ENCODE measurements around the gene NTM.

Gene NTM

DNA sequence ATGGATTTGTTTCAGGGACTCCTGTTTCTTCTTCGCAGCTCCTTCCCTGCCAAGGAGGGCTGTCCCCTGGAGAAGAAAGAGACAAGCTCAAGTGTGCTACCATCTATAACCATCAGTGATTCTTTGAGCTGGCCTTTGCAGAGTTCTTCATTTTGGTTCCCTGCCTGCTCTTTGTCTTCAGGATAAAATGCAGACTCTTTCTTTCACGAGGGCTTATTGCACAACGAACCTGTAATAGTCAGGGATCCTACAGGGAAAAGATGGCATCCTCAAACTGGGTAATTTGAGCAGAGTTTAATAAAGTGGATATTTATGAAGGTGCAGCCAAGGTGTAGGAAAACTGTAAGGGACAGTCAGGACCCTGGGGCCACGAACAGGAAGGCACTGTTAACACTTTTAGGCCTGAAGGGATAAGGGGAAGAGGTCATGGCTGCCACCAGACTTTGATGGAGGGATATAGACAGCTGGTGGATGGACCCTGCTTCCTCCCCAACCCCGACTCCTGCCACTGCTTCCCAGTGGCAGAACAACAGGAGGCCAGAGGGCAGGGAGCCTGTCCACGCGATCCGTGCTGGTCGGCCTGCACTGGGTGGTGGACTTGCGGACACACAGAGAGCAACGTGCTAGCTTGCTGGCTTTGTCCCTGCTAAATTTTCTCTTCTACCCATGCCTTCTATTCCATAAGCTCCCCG is 767.0 kb downstream of the NTM start:
- Histone ChIP-seq H3K27ac (ENCODE audit: low read depth, low read length) (no peak overlapping the region), H3K4me3 (ENCODE audit: low read length) (no peak overlapping the region), H3K9me3 (ENCODE audit: control insufficient read depth, insufficient read depth, low read length) (no peaks in the 10 kb centered on the region; the same call in 1 of the 2 replicates), H3K79me2 (ENCODE audit: control insufficient read depth, low read length) (no peaks in the 10 kb centered on the region), H3K9me2 (replicated peaks; ENCODE audit: control insufficient read depth, low read length) (no peaks in the 10 kb centered on the region), H3K4me1 (ENCODE audit: control insufficient read depth, low read length) (no peaks in the 10 kb centered on the region), H3K36me3 (ENCODE audit: control insufficient read depth, low read length) (no peaks in the 10 kb centered on the region), H4K20me1 (ENCODE audit: control insufficient read depth, insufficient read depth, low read depth, low read length) (no peaks in the 10 kb centered on the region), H3K4me2 (ENCODE audit: low read length) (no peak overlapping the region), H3K27me3 (ENCODE audit: control insufficient read depth, low read length) (no peaks in the 10 kb centered on the region), H3F3A (ENCODE audit: control insufficient read depth, insufficient read depth) (no peaks in the 10 kb centered on the region)
- TF ChIP-seq, protein P1, sequence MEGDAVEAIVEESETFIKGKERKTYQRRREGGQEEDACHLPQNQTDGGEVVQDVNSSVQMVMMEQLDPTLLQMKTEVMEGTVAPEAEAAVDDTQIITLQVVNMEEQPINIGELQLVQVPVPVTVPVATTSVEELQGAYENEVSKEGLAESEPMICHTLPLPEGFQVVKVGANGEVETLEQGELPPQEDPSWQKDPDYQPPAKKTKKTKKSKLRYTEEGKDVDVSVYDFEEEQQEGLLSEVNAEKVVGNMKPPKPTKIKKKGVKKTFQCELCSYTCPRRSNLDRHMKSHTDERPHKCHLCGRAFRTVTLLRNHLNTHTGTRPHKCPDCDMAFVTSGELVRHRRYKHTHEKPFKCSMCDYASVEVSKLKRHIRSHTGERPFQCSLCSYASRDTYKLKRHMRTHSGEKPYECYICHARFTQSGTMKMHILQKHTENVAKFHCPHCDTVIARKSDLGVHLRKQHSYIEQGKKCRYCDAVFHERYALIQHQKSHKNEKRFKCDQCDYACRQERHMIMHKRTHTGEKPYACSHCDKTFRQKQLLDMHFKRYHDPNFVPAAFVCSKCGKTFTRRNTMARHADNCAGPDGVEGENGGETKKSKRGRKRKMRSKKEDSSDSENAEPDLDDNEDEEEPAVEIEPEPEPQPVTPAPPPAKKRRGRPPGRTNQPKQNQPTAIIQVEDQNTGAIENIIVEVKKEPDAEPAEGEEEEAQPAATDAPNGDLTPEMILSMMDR (IDR thresholded peaks at IDR 0.05; ENCODE audit: low read depth, low read length, poor library complexity, severe bottlenecking): no peak
- TF ChIP-seq EZH2phosphoT487 (IDR thresholded peaks at IDR 0.05; ENCODE audit: borderline replicate concordance, low read length): no peak

DNA sequence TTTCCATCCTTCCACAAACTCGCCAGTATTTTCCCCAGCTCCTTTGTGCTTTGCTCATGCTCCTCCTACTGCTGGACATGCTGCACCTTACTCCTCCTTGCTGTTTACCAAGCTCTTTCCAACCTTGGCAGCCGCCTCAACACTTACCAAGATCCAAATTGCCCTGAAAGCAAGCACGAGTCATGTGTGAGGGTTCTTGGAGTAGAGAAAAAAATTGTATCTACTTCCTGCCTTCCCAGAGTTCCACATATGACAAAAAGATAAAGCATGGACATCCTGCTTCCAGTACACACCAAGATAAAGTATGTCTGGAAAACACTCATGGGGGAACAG is 767.5 kb downstream of the NTM start:
- Histone ChIP-seq H3K4me3 (ENCODE audit: low read length) (no peak overlapping the region), H4K20me1 (ENCODE audit: control insufficient read depth, insufficient read depth, low read depth, low read length) (no peaks in the 10 kb centered on the region), H3K36me3 (ENCODE audit: control insufficient read depth, low read length) (no peaks in the 10 kb centered on the region), H3K9me2 (replicated peaks; ENCODE audit: control insufficient read depth, low read length) (no peaks in the 10 kb centered on the region), H3F3A (ENCODE audit: control insufficient read depth, insufficient read depth) (no peaks in the 10 kb centered on the region), H3K27me3 (ENCODE audit: control insufficient read depth, low read length) (no peaks in the 10 kb centered on the region), H3K27ac (ENCODE audit: low read depth, low read length) (no peak overlapping the region), H3K79me2 (ENCODE audit: control insufficient read depth, low read length) (no peaks in the 10 kb centered on the region), H3K9me3 (ENCODE audit: control insufficient read depth, insufficient read depth, low read length) (no peaks in the 10 kb centered on the region; the same call in 1 of the 2 replicates), H3K4me1 (ENCODE audit: control insufficient read depth, low read length) (no peaks in the 10 kb centered on the region), H3K4me2 (ENCODE audit: low read length) (no peak overlapping the region)
- TF ChIP-seq EZH2phosphoT487 (IDR thresholded peaks at IDR 0.05; ENCODE audit: borderline replicate concordance, low read length): no peak
- TF ChIP-seq, protein P1 (IDR thresholded peaks at IDR 0.05; ENCODE audit: low read depth, low read length, poor library complexity, severe bottlenecking): no peak

DNA sequence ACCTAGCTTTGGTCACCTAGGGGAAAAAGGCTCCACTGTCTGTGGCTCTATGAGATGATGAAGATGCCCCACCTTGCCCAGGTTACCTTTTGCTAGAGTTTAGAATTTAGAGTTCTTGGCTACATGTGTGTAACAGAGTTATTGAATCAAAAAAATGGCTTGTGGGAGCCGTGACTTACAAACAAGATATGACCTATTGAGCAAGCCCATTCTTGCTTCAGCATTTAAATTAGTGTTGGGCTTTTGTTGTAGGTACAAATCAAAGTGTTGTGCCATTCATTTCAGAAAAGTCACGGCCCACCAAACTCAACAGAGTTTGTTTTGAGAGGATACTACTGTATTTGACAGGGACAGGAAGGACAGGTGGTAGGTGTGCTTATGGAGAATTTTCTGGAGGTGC is 768.8 kb downstream of the NTM start:
- H3K79me2 ChIP-seq (ENCODE audit: control insufficient read depth, low read length): no peaks in the 10 kb centered on the region
- no peaks in the 10 kb centered on the region for H3F3A ChIP-seq (ENCODE audit: control insufficient read depth, insufficient read depth)
- no peak overlapping the region for H3K27ac ChIP-seq (ENCODE audit: low read depth, low read length)
- no peaks in the 10 kb centered on the region for H4K20me1 ChIP-seq (ENCODE audit: control insufficient read depth, insufficient read depth, low read depth, low read length)
- H3K9me3 ChIP-seq (ENCODE audit: control insufficient read depth, insufficient read depth, low read length): no peaks in the 10 kb centered on the region; the same call in 1 of the 2 replicates
- no peaks in the 10 kb centered on the region for H3K4me1 ChIP-seq (ENCODE audit: control insufficient read depth, low read length)
- TF ChIP-seq, protein P1 (IDR thresholded peaks at IDR 0.05; ENCODE audit: low read depth, low read length, poor library complexity, severe bottlenecking): no peak
- no peak for TF ChIP-seq EZH2phosphoT487 (IDR thresholded peaks at IDR 0.05; ENCODE audit: borderline replicate concordance, low read length)
- no peaks in the 10 kb centered on the region for H3K36me3 ChIP-seq (ENCODE audit: control insufficient read depth, low read length)
- H3K27me3 ChIP-seq (ENCODE audit: control insufficient read depth, low read length): no peaks in the 10 kb centered on the region
- H3K9me2 ChIP-seq (replicated peaks; ENCODE audit: control insufficient read depth, low read length): no peaks in the 10 kb centered on the region
- H3K4me3 ChIP-seq (ENCODE audit: low read length): no peak overlapping the region
- no peak overlapping the region for H3K4me2 ChIP-seq (ENCODE audit: low read length)
